Naive B cell (primary cell): Measurements from ENCODE around the gene HOXD8. TPM values are rescaled to one million over a fixed set of nuclear protein-coding genes. Genes with fewer than 3 reads are reported as not detected.

ENCODE experiments used
- ATAC-seq, 2 donors: fragments of 150-1000 bp; cut with Tn5 transposase; 2 replicates each; pipeline ENCODE4 v1.10.0; 2021; ENCODE audit warnings: low read depth in 2 of 2, mild to moderate bottlenecking in 2 of 2, moderate library complexity in 2 of 2
- DNase-seq: peaks from one replicate; pipeline ENCODE4 v3.0.0; 2022
- H3K27ac Mint-ChIP-seq, 6 donors: one replicate each; pipeline ENCODE4 v1.8.0; 2020 to 2022; ENCODE audit warnings: mild to moderate bottlenecking in 6 of 6, mixed read lengths in 6 of 6, moderate library complexity in 5 of 6, inconsistent platforms in 2 of 6
- H3K27me3 Mint-ChIP-seq, 3 donors: one replicate each; pipeline ENCODE4 v1.8.0; 2021 to 2022; ENCODE audit warnings: mixed read lengths in 3 of 3, mild to moderate bottlenecking in 1 of 3
- H3K36me3 Mint-ChIP-seq, 2 donors: one replicate each; pipeline ENCODE4 v1.8.0; 2020 to 2022; ENCODE audit warnings: mixed read lengths in 2 of 2, inconsistent platforms in 1 of 2, mild to moderate bottlenecking in 1 of 2
- H3K4me1 Mint-ChIP-seq, 3 donors: one replicate each; pipeline ENCODE4 v1.8.0; 2020 to 2022; ENCODE audit warnings: mixed read lengths in 3 of 3, inconsistent platforms in 1 of 3, mild to moderate bottlenecking in 1 of 3, moderate library complexity in 1 of 3
- H3K4me3 Mint-ChIP-seq, 8 donors: one replicate each; pipeline ENCODE4 v1.8.0; 2020 to 2022; ENCODE audit warnings: mild to moderate bottlenecking in 8 of 8, mixed read lengths in 8 of 8, moderate library complexity in 8 of 8, inconsistent platforms in 2 of 8
- H3K9me3 Mint-ChIP-seq, 7 donors: one replicate each; pipeline ENCODE4 v1.8.0; 2020 to 2022; ENCODE audit warnings: mixed read lengths in 7 of 7, mild to moderate bottlenecking in 5 of 7, inconsistent platforms in 2 of 7, moderate library complexity in 1 of 7
- polyA plus RNA-seq, 6 donors: library from polyadenylated mRNA; unstranded; fragments of 300-500 nt; fragmentation: Illumina TruSeq; gene quantifications; one replicate each; pipeline ENCODE4 v1.2.3, GENCODE V29; 2021; ENCODE audit warnings: low read depth in 6 of 6

The HOXD8 gene
- polyA plus RNA-seq, 6 donors from 2014 or later: not detected

DNA sequence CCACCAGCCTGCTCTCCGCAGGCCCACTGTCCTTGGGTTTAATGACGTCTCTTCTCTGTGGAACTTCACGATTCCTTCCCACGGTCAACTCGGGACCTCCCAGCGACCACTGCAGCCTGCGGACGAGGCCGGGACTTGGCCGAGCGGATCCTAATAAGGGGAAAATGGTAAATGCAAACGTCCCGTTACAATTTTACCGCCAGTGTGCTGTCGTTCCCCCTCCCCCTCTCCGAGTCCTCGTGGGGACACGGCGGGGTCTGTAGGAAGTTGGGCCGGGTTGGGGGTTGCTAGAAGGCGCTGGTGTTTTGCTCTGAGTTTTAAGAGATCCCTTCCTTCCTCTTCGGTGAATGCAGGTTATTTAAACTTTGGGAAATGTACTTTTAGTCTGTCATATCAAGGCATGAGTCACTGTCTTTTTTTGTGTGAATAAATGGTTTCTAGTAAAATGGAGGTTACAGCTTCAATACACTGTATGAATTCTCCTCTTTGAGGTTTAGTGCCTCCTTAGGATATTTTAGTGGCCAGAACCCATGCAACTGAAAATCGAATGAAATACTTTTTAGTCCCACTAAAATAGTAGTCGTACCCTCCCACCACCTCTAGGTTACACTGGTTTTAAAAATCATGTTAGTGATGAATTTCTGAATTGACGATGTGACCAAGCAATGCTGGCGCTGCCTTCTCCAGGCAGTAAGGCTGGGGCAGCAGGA lies 20.2 kb upstream of the HOXD8 start:
- DNase-seq: no peak
- peaks cover 0 to 38% (median 9%) of the 10 kb centered on the region in 7 donors for H3K9me3 Mint-ChIP-seq
- peaks cover 21 to 32% (median 28%) of the 10 kb centered on the region in 3 donors for H3K4me1 Mint-ChIP-seq
- H3K27ac Mint-ChIP-seq: peak overlapping the region in 4 of 6 donors; percentile 66 to 93 (median 86)
- peak overlapping the region in 5 of 8 donors; percentile 22 to 79 (median 58) for H3K4me3 Mint-ChIP-seq
- peaks cover 5 to 10% of the 10 kb centered on the region in 2 donors for H3K36me3 Mint-ChIP-seq
- no peak for ATAC-seq
- peaks cover 71 to 80% (median 73%) of the 10 kb centered on the region in 3 donors for H3K27me3 Mint-ChIP-seq

DNA sequence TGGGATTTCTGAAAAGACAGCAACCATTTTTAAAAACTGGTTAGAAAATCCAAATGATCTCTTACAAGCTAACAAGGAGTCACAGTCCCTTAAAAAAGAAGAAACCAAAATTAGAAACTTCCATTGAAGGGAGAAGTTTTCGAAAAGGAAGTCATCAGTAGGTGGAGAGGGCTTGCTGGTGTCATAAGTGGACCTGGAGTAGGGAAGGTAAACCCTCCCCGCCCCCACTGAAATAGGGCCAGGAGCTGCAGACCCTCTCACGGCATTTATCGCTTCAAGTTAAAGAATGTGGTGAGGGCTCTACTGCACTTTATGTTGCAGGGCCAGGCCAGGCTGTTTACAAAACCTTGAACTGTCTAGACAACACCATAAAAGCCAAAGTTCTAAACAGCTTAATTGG lies 19.6 kb upstream of the HOXD8 start:
- peak overlapping the region in 2 of 8 donors; percentile 58 to 75 for H3K4me3 Mint-ChIP-seq
- H3K27ac Mint-ChIP-seq: peak overlapping the region in 3 of 6 donors; percentile 16 to 92 (median 19)
- DNase-seq: no peak
- H3K4me1 Mint-ChIP-seq: peaks cover 19 to 26% (median 26%) of the 10 kb centered on the region in 3 donors
- H3K27me3 Mint-ChIP-seq: peaks cover 70 to 77% (median 72%) of the 10 kb centered on the region in 3 donors
- peaks cover 0 to 38% (median 8%) of the 10 kb centered on the region in 7 donors for H3K9me3 Mint-ChIP-seq
- ATAC-seq: no peak
- peaks cover 5 to 10% of the 10 kb centered on the region in 2 donors for H3K36me3 Mint-ChIP-seq

DNA sequence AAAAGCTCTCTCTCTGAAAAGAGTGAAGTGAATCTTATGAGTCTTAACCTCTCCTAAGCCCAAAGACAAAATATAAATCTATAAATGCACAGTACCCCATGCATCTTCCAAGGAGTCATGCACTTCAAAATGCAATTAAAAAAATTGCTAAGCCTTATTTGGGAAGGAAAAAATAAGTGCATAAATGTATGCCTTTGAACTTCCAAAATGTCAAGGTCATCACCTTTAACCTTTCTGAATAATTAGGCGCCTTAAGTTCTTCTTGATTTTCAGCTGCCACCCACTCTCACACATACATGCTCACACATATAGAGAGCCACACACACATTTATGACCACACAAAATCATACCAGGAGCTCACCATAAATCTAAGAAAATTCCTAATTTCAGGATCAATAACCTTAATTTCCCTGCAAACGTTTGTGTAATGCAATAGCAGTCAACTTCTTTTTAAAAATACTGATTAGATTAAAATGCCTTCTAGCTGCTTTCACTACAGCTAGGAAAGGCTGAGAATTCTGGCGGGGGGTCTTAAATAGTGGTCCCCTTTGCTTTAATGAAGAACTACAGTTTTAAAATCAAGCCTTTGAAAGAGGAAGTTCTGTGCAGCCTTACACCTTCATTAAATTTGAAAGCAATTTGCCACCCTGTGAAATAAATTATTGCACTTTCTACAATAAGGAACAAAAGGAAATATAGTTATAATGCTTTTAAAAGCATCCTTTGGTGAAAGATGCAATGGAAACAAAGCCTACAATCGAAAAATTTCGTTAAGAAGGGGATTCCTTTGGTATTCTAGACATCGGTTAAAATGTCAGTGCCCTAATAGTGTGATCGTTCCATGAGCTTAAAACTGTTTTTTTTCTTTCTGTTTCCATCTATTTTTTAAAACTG lies 18.8 kb upstream of the HOXD8 start:
- peaks cover 0 to 40% (median 8%) of the 10 kb centered on the region in 7 donors for H3K9me3 Mint-ChIP-seq
- peaks cover 13 to 20% (median 19%) of the 10 kb centered on the region in 3 donors for H3K4me1 Mint-ChIP-seq
- peak overlapping the region in 4 of 6 donors; percentile 39 to 92 (median 66) for H3K27ac Mint-ChIP-seq
- H3K36me3 Mint-ChIP-seq: peaks cover 5 to 10% of the 10 kb centered on the region in 2 donors
- peak overlapping the region in 3 of 8 donors; percentile 9 to 75 (median 58) for H3K4me3 Mint-ChIP-seq
- DNase-seq (no peak), ATAC-seq (no peak)
- H3K27me3 Mint-ChIP-seq: peaks cover 65 to 73% (median 72%) of the 10 kb centered on the region in 3 donors

DNA sequence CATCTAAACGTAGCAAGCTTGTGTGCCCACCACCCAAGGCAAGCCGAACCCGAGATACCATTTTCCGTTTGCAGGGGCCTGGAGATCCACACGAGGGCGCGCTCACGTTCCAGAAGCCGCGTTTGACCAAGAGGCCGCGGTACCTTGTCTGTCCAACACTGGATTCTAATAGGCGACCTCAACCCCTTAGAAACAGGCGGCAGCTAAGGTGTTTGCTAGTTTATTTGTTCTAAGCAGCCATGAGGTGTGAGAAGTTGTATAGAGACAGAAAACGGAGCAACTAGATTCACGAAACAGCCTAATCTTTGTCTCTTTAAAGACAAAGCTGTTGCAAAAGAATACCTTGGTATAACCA lies 18.2 kb upstream of the HOXD8 start:
- H3K36me3 Mint-ChIP-seq: peaks cover 4 to 5% of the 10 kb centered on the region in 2 donors
- peak overlapping the region in 4 of 6 donors; percentile 39 to 83 (median 65) for H3K27ac Mint-ChIP-seq
- DNase-seq (no peak), ATAC-seq (no peak)
- H3K9me3 Mint-ChIP-seq: peaks cover 0 to 39% (median 8%) of the 10 kb centered on the region in 7 donors
- peak overlapping the region in 3 of 8 donors; percentile 9 to 75 (median 44) for H3K4me3 Mint-ChIP-seq
- H3K27me3 Mint-ChIP-seq: peaks cover 64 to 73% (median 72%) of the 10 kb centered on the region in 3 donors
- peaks cover 7 to 14% (median 14%) of the 10 kb centered on the region in 3 donors for H3K4me1 Mint-ChIP-seq

DNA sequence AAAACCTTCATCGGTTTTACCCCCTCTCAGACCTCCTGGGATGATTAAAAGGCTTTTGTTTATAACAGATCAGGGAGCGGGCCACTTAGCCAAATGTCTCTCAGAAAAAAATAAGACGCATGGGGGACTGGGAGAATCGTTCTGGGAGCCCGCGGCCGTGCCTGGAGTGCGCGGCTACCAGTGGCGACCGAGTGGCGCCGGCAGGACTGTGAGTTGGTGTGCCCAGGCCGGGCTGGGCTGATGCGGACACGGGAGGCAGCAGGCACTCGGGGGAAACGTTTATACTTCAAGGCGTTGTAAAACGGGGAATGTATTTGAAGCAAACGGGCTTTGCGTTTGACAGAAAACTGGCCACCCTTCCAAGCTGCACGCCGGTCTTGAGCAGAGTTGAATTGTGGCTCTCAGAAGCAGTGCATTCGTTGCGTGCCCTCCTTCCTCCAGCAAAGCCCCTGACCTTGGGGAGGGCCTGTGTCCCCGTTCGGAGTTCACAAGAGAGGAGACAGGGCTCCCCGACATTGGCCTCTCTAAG lies 17.6 kb upstream of the HOXD8 start:
- peaks cover 4 to 7% of the 10 kb centered on the region in 2 donors for H3K36me3 Mint-ChIP-seq
- peak overlapping the region in 3 of 6 donors; percentile 44 to 86 (median 80) for H3K27ac Mint-ChIP-seq
- H3K4me1 Mint-ChIP-seq: peaks cover 5 to 17% (median 11%) of the 10 kb centered on the region in 3 donors
- peaks cover 66 to 76% (median 75%) of the 10 kb centered on the region in 3 donors for H3K27me3 Mint-ChIP-seq
- H3K4me3 Mint-ChIP-seq: peak overlapping the region in 4 of 8 donors; percentile 37 to 75 (median 49)
- no peak for DNase-seq
- ATAC-seq: no peak
- H3K9me3 Mint-ChIP-seq: peaks cover 0 to 40% (median 9%) of the 10 kb centered on the region in 7 donors

DNA sequence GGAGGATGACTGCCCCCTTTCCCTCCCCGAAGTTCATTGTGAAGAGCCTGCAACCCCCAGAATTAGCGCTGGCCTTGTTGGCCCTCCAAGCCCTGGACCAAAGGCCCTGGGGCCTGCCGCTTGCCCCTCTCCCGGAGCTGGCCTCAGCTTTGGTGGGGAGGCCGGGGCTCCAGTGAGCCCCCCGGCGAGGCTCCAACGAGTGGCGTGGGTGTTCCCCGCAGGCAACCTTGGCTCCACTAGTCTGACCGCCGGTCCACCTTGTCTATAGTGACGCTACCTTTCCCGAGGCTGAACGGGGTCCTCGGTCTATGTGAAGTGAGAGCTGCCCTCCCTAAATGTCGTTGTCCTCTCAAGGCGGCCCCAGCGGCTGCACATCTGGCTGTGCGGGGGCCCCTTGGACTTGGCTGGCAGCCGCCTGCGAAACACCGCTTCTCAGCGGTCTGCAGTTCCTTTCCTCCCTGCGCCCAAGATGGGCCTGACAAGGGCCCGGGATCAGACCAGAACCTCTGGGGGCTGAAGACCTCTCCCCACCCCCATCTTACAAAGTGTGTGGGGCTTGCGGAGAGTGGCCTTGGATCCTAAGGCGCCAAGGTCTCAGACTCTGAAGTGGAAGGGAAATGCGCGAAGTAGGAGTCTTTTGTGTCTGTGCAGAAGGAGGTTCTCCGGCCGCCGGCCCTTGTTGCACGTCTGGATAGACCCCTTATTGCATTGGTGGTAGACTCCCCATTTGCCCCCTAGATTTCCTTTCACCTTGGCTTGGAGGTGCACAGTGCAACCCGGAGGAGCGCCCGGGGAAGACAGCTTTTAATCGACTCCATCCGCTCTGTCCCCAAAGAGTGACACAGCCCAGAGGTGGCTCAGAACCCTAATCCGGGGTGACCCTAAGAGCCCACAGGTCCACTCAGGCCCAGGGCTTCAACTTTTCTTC lies 16.9 kb upstream of the HOXD8 start:
- no peak for ATAC-seq
- H3K4me3 Mint-ChIP-seq: peak overlapping the region in 3 of 8 donors; percentile 42 to 75 (median 56)
- peaks cover 7 to 9% of the 10 kb centered on the region in 2 donors for H3K36me3 Mint-ChIP-seq
- peaks cover 5 to 17% (median 8%) of the 10 kb centered on the region in 3 donors for H3K4me1 Mint-ChIP-seq
- peak overlapping the region in 4 of 6 donors; percentile 54 to 81 (median 68) for H3K27ac Mint-ChIP-seq
- DNase-seq: no peak
- peaks cover 73 to 83% (median 78%) of the 10 kb centered on the region in 3 donors for H3K27me3 Mint-ChIP-seq
- peaks cover 0 to 44% (median 10%) of the 10 kb centered on the region in 7 donors for H3K9me3 Mint-ChIP-seq

DNA sequence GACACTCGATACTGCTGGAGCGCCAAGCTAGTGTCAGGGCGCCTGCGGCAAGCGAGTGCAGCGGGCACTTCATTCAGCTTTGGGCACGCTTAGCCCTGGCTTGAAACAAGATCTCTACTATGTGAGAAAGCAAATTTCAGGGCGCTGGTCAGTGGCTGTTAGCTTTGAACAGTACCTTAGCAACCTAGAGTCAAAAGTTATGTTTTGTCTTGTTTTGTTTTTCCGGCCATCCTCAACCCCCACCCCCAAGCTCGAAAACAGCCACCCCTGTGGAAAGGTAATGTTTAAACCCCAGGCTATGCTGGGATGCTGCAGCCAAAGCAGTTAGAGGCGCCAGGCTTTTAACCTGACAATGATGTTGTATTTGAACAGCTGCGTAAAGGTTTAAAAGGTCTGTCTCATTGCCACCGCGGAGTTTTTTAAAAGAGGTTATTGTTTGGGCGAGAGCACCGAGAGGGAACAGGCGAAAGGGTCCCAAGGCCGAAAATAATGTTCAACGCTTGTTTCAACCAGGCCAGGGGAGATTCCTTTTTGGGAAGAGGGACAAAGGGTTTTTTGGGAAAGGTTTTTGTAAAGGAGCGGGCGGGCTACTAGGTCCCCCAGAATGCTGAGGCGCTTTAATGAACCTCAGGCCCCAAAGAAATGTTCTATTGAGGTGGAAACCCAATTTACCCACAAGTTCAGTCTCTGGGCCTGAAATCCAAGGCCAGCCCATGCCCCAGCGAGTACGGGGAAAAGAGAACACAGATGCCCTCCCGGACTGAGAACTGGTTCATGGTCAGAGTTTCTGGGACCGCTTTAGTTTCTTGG lies 15.2 kb upstream of the HOXD8 start:
- Mint-ChIP-seq H3K27ac (peak overlapping the region in 1 of 6 donors; percentile 42), H3K4me3 (no peak overlapping the region), H3K36me3 (peaks cover 8 to 22% of the 10 kb centered on the region in 2 donors), H3K4me1 (peaks cover 4 to 14% (median 9%) of the 10 kb centered on the region in 3 donors), H3K27me3 (peaks cover 81 to 89% (median 84%) of the 10 kb centered on the region in 3 donors), H3K9me3 (peaks cover 0 to 41% (median 9%) of the 10 kb centered on the region in 7 donors)
- DNase-seq (no peak), ATAC-seq (no peak)

DNA sequence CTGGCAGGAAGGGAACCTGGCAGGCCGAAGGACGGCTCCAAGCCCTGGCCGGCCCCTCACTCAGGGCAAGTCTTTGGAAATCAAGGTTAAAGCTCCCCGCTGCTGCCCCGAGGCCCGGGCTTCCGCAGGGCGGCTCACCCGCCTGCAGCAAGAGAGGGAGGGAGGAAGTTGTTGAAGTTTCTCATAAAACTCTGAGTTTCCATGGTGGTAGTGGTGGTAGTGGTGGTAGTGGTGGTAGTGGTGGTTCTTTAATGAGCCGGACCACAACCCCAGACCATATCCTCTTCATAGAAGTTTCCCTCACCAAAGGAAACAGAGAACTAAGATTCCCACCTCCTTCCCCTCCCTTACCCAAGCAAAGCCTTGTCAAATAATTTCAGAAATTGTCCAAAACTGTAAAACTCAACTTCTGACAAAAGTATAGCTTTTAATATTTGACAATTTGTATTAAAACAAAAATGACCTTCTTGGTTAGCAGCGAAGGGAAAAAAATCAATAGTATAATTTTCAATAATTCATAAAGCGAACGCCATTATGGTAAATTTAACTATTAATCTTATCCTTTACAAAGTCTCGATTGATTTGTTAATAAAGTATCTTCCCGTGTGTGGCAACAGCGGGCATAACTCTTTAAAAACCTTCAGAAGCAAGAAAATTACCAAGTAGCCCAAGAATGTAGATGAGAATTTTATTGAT lies 14.4 kb upstream of the HOXD8 start:
- Mint-ChIP-seq H3K36me3 (peaks cover 5 to 22% of the 10 kb centered on the region in 2 donors), H3K4me3 (peak overlapping the region in 1 of 8 donors; percentile 65), H3K27ac (no peak overlapping the region), H3K9me3 (peaks cover 0 to 39% (median 4%) of the 10 kb centered on the region in 7 donors), H3K4me1 (peaks cover 4 to 14% (median 8%) of the 10 kb centered on the region in 3 donors), H3K27me3 (peaks cover 81 to 89% (median 84%) of the 10 kb centered on the region in 3 donors)
- no peak for DNase-seq
- ATAC-seq: no peak

DNA sequence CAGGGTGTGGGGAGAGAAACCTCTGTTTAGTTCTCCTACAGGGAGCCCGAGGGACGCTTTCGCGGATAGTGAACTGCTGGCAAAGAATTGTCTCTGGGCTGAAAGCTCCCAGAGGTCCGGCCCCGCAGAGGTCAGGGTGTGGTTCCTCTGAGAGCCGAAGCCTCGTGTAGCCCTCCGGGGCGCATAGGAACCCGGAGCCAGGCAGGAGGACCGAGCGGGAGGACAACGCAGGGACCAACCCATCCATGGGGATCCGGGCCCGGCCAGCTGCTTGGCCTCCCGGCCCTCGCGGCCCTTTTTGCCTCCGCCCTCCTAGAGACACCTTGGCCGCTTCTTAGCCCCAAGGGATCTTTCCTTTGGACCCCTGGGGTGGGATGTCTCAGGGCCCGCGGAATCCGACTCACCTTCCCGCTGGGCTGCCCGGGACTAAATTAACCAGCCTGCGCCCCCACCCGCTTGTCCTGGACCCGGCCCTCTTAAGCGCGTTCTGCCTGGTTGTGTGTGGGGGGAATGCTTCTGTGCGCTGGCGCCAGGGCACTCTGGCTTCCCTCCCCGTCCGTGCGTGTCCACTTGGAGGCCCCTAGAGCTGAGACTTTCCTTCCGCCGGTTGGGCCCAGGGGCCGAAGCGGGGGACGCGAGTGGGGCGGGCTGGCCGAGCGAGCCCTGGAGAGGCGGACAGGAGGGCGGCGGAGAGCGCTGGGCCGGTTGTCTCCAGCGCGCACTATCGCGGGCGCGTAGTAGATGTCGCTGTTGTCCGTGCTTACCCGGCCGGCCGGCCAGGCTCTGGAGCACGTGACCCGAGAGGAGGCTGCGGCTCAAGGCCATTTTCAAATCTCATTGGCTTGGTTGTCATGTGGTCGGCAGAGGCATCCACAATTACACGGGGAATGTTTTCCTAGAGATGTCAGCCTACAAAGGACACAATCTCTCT lies 13.4 kb upstream of the HOXD8 start, which contains the start of gene HOXD10:
Gene HOXD10 (plus strand): TSS at position 896 of the 931 bp plus-strand sequence. CDS start 56 bp downstream, outside the sequence.
- ATAC-seq (no peak), DNase-seq (no peak)
- Mint-ChIP-seq H3K36me3 (peaks cover 5 to 22% of the 10 kb centered on the region in 2 donors), H3K27ac (peak within 1 kb of the TSS in 3 of 6 donors; percentile 59 to 82 (median 73)), H3K4me3 (peak within 1 kb of the TSS in 3 of 8 donors; percentile 49 to 65 (median 52)), H3K9me3 (peaks cover 0 to 31% (median 4%) of the 10 kb centered on the region in 7 donors), H3K4me1 (peaks cover 4 to 14% (median 7%) of the 10 kb centered on the region in 3 donors), H3K27me3 (peaks cover 83 to 89% (median 89%) of the 10 kb centered on the region in 3 donors)
